ENCODE measurements around the gene QSER1. TPM values are rescaled to one million over a fixed set of nuclear protein-coding genes. Genes with fewer than 3 reads are reported as not detected.
"Not testable (repeated sequence)": the region's sequence is repeated elsewhere in the genome, so short reads cannot be mapped to it uniquely, and the experiment has no call there.

QSER1 gene
- 52.1 TPM for polyA plus RNA-seq (2013, experiment 1 of 2)
- 47.2 TPM for polyA plus RNA-seq (2013, experiment 2 of 2)

DNA sequence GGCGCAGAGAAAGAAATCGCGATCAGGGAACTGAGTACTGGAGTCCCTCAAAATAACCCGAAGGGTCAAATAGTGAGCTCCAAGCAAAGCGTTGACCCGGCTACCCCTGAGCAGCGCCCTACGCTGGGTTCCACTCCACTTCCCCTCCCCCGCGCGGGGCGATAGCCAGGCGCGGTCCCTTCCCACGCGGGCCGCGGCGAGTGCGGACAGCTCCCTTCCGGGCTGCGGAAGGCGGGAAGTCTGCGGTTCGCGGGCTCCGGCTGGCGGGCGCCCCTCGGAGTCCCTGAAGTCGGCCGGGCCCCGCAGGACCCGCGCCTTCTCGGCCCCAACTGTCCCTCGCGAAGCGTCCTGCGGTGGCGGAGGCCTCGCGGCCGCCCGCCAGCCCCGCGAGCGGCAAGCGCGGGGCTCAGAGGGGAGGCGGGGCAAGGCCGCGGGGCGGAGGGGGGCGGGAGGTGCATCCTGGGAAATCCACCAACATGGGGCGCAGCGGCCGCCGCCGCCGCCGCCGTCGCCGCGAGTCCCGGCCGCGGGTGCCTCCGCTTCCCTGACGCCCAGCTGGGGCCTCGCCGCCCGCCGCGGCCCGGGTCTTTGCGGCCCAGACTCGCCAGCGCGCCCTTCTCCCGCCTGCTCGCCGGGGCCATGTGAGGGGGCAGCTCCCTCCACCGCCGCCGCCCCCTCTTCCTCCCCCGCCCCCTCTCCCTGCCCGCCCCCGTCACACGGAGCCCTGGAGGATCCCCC lies at the start of gene QSER1:
QSER1 (plus strand) TSS at position 457 of the 738 bp plus-strand sequence. CDS start 315 bp downstream, outside the sequence.
- peaks cover 5% of the 10 kb centered on the region; the same call in 1 of the 2 replicates for H3K9me3 ChIP-seq (ENCODE audit: insufficient read depth, low read depth, low read length)
- peak within 1 kb of the TSS; percentile 96 for H3K9ac ChIP-seq (ENCODE audit: low read depth, low read length)
- peaks cover 32% of the 10 kb centered on the region for H3K4me1 ChIP-seq (ENCODE audit: insufficient read depth, low read length)
- WGBS = under 1% methylated on average over 87 of the region's 91 CpGs
- H3K4me3 ChIP-seq (ENCODE audit: low read length) = peak within 1 kb of the TSS; percentile 93
- peaks cover 12% of the 10 kb centered on the region for H3K36me3 ChIP-seq (ENCODE audit: insufficient read depth, low read length)
- H3K27ac ChIP-seq (ENCODE audit: low read depth, low read length) = peak within 1 kb of the TSS; percentile 100
- H3K27me3 ChIP-seq (ENCODE audit: insufficient read depth, low read length) = no peaks in the 10 kb centered on the region

DNA sequence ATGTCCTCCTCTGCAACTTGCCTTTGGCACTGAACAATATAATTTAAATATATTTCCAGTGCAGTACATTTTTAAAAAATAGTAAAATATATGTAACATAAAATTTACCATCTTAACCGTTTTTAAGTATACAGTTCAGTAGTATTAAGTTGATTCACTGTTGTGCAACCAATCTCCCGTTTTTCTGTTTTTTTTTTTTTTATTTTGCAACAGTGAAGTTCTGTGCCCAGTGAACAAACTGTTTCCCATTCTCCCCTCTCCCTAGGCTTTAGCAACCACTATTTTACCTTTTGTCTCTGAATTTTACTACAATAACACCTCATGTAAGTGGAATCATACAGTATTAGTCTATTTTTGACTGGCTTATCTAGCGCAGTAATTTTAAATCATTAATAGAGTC lies 49.1 kb upstream of the QSER1 start:
- no peak overlapping the region for H3K4me3 ChIP-seq (ENCODE audit: low read length)
- no peaks in the 10 kb centered on the region for H3K27me3 ChIP-seq (ENCODE audit: insufficient read depth, low read length)
- no peaks in the 10 kb centered on the region for H3K36me3 ChIP-seq (ENCODE audit: insufficient read depth, low read length)
- H3K9ac ChIP-seq (ENCODE audit: low read depth, low read length) = no peak overlapping the region
- no peaks in the 10 kb centered on the region for H3K9me3 ChIP-seq (ENCODE audit: insufficient read depth, low read depth, low read length)
- H3K27ac ChIP-seq (ENCODE audit: low read depth, low read length) = no peak overlapping the region
- H3K4me1 ChIP-seq (ENCODE audit: insufficient read depth, low read length) = peaks cover 5% of the 10 kb centered on the region; the same call in 1 of the 2 replicates
- 89% methylated on average over 2 of the region's 3 CpGs for WGBS

- Histone ChIP-seq H3K27me3 (ENCODE audit: insufficient read depth, low read length) (no peaks in the 10 kb centered on the region), H3K9ac (ENCODE audit: low read depth, low read length) (no peak overlapping the region), H3K27ac (ENCODE audit: low read depth, low read length) (no peak overlapping the region), H3K9me3 (ENCODE audit: insufficient read depth, low read depth, low read length) (no peaks in the 10 kb centered on the region), H3K4me3 (ENCODE audit: low read length) (no peak overlapping the region), H3K36me3 (ENCODE audit: insufficient read depth, low read length) (no peaks in the 10 kb centered on the region), H3K4me1 (ENCODE audit: insufficient read depth, low read length) (no peaks in the 10 kb centered on the region)
- WGBS = 96% methylated on average over 2 of the region's 2 CpGs
Measured at GRCh38 chr11:32847511-32847910, 45.1 kb upstream of the QSER1 start.

GRCh38 chr11:32849761-32850160 lies 42.9 kb upstream of the QSER1 start:
- Histone ChIP-seq H3K9ac (ENCODE audit: low read depth, low read length) (no peak overlapping the region), H3K9me3 (ENCODE audit: insufficient read depth, low read depth, low read length) (no peaks in the 10 kb centered on the region), H3K4me1 (ENCODE audit: insufficient read depth, low read length) (no peaks in the 10 kb centered on the region), H3K27me3 (ENCODE audit: insufficient read depth, low read length) (no peaks in the 10 kb centered on the region), H3K36me3 (ENCODE audit: insufficient read depth, low read length) (no peaks in the 10 kb centered on the region), H3K4me3 (ENCODE audit: low read length) (no peak overlapping the region), H3K27ac (ENCODE audit: low read depth, low read length) (no peak overlapping the region)
- 87% methylated on average over 1 of the region's 1 CpG for WGBS

DNA sequence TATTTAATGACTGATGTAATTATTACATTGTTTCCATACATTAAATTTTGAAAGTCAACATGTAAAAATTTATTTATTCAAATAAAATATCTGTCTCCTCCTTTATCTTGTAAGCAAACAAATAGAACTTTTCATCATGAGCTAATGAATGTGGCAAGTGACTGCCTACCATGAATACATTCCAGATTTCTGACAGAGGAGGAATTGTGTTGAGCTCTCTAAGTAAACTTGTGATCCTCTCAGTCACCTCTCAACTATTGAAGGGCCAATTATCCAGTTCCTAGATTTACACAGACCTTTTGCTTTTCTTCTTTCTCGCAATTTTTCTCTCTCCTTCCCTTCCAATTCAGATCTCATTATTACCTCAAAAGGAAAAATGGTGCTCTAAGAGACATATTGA lies 41.4 kb upstream of the QSER1 start:
- Histone ChIP-seq H3K4me1 (ENCODE audit: insufficient read depth, low read length) (no peaks in the 10 kb centered on the region), H3K9ac (ENCODE audit: low read depth, low read length) (no peak overlapping the region), H3K27me3 (ENCODE audit: insufficient read depth, low read length) (no peaks in the 10 kb centered on the region), H3K9me3 (ENCODE audit: insufficient read depth, low read depth, low read length) (no peaks in the 10 kb centered on the region), H3K36me3 (ENCODE audit: insufficient read depth, low read length) (no peaks in the 10 kb centered on the region), H3K27ac (ENCODE audit: low read depth, low read length) (no peak overlapping the region), H3K4me3 (ENCODE audit: low read length) (no peak overlapping the region)
- WGBS = 100% methylated on average over 1 of the region's 1 CpG

- WGBS = 64% methylated on average over 4 of the region's 4 CpGs
- no peak overlapping the region for H3K9ac ChIP-seq (ENCODE audit: low read depth, low read length)
- no peaks in the 10 kb centered on the region for H3K4me1 ChIP-seq (ENCODE audit: insufficient read depth, low read length)
- H3K36me3 ChIP-seq (ENCODE audit: insufficient read depth, low read length) = no peaks in the 10 kb centered on the region
- H3K4me3 ChIP-seq (ENCODE audit: low read length) = no peak overlapping the region
- no peaks in the 10 kb centered on the region for H3K27me3 ChIP-seq (ENCODE audit: insufficient read depth, low read length)
- no peaks in the 10 kb centered on the region for H3K9me3 ChIP-seq (ENCODE audit: insufficient read depth, low read depth, low read length)
- no peak overlapping the region for H3K27ac ChIP-seq (ENCODE audit: low read depth, low read length)
Measured at GRCh38 chr11:32852207-32852606, 40.4 kb upstream of the QSER1 start.

- H3K9me3 ChIP-seq (ENCODE audit: insufficient read depth, low read depth, low read length) = no peaks in the 10 kb centered on the region
- H3K27ac ChIP-seq (ENCODE audit: low read depth, low read length) = no peak overlapping the region
- no peaks in the 10 kb centered on the region for H3K27me3 ChIP-seq (ENCODE audit: insufficient read depth, low read length)
- H3K36me3 ChIP-seq (ENCODE audit: insufficient read depth, low read length) = no peaks in the 10 kb centered on the region
- H3K9ac ChIP-seq (ENCODE audit: low read depth, low read length) = no peak overlapping the region
- 81% methylated on average over 1 of the region's 2 CpGs for WGBS
- H3K4me1 ChIP-seq (ENCODE audit: insufficient read depth, low read length) = no peaks in the 10 kb centered on the region
- H3K4me3 ChIP-seq (ENCODE audit: low read length) = no peak overlapping the region
Measured at GRCh38 chr11:32855601-32856000, 37.0 kb upstream of the QSER1 start.

DNA sequence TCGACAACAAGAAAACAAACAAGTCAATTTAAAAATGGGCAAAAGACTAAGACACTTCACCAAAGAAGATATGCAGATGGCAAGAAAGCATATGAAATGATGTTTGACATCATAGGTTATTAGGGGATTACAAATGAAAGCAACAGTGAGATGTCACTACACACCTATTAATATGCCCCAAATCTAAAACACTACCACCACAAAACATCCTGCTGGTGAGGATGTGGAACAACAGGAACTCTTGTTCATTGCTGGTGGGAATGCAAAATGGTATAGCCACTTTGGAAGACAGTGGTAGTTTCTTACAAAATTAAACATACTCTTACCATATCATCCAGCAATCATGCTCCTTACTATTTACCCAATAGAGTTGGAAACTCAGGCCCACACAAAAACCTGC lies 33.9 kb upstream of the QSER1 start:
- no peaks in the 10 kb centered on the region for H3K36me3 ChIP-seq (ENCODE audit: insufficient read depth, low read length)
- no CpG with 5 or more reads among the region's 1 CpG for WGBS

DNA sequence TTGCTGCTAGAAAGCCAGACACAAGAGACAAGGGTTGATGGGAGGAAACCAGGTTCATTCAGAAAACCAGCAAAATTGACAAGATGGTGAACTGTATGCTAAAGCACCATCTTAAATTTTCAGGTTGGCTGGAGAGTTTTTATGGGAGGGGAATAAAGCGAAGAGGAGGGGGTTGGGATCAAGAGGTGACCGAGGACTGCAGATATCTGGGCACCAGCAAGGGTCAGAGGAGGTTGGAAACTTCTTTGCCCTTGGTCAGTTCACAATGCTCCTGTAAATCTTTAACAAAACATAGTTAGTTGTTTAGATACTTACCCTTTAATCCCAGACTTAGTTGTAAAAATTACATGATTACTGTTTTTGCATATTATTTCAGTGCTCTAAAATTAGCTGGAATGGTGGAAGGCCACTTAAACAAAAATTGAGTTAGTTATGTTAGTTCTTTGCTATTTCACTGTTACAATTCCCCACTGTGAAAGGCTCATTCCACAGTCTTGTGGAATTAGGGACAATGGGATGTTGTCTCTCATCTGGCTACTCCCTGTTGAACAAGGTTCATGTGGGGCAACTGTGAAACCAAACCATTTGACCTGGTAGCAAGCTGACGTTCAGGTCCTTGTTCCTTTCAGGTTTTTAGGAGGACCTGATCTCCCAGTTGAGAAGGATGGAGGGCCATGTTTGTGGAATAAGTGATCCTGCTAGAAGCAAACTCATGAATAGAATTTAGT lies 30.6 kb upstream of the QSER1 start:
- 92% methylated on average over 3 of the region's 3 CpGs for WGBS
- H3K9me3 ChIP-seq (ENCODE audit: insufficient read depth, low read depth, low read length) = no peaks in the 10 kb centered on the region

More for the DNA sequence above, 33.9 kb upstream of the QSER1 start:
- no peak overlapping the region for H3K9ac ChIP-seq (ENCODE audit: low read depth, low read length)
- H3K9me3 ChIP-seq (ENCODE audit: insufficient read depth, low read depth, low read length) = no peaks in the 10 kb centered on the region
- H3K4me3 ChIP-seq (ENCODE audit: low read length) = no peak overlapping the region
- no peaks in the 10 kb centered on the region for H3K27me3 ChIP-seq (ENCODE audit: insufficient read depth, low read length)
- H3K4me1 ChIP-seq (ENCODE audit: insufficient read depth, low read length) = no peaks in the 10 kb centered on the region
- H3K27ac ChIP-seq (ENCODE audit: low read depth, low read length) = no peak overlapping the region

DNA sequence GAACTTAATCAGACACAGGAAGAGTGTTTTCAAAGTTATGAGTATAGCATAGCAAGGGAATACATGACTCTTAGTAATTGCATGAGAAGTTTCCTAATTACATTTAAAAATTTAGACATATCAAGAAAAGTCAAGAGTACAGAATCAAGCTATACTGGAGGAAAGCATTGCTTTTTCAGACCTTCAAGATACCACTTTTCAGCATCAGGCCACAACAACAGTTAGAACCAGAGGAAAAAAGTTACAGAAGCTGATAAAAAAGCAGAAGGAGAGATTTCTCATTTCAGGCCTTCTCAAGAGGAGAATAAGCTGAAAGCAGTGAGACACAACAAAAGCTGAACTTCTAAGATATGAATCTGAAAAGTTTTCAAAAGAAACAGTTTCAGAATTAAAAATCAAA lies 28.1 kb upstream of the QSER1 start:
- Histone ChIP-seq H3K9me3 (ENCODE audit: insufficient read depth, low read depth, low read length) (0 out of 2 replicates have a peak, but pooled peaks cover 3% of the 10 kb centered on the region), H3K4me1 (ENCODE audit: insufficient read depth, low read length) (no peaks in the 10 kb centered on the region), H3K36me3 (ENCODE audit: insufficient read depth, low read length) (no peaks in the 10 kb centered on the region), H3K4me3 (ENCODE audit: low read length) (no peak overlapping the region), H3K9ac (ENCODE audit: low read depth, low read length) (no peak overlapping the region), H3K27ac (ENCODE audit: low read depth, low read length) (no peak overlapping the region), H3K27me3 (ENCODE audit: insufficient read depth, low read length) (no peaks in the 10 kb centered on the region)

More for the DNA sequence above, 30.6 kb upstream of the QSER1 start:
- Histone ChIP-seq H3K27ac (ENCODE audit: low read depth, low read length) (no peak overlapping the region), H3K4me3 (ENCODE audit: low read length) (no peak overlapping the region), H3K36me3 (ENCODE audit: insufficient read depth, low read length) (no peaks in the 10 kb centered on the region), H3K27me3 (ENCODE audit: insufficient read depth, low read length) (no peaks in the 10 kb centered on the region), H3K9ac (ENCODE audit: low read depth, low read length) (no peak overlapping the region), H3K4me1 (ENCODE audit: insufficient read depth, low read length) (no peaks in the 10 kb centered on the region)

GRCh38 chr11:32868752-32869151 lies 23.9 kb upstream of the QSER1 start:
- not testable (repeated sequence) for H3K9me3 ChIP-seq (ENCODE audit: insufficient read depth, low read depth, low read length); H3K27me3 ChIP-seq (ENCODE audit: insufficient read depth, low read length); H3K9ac ChIP-seq (ENCODE audit: low read depth, low read length); H3K27ac ChIP-seq (ENCODE audit: low read depth, low read length); H3K4me1 ChIP-seq (ENCODE audit: insufficient read depth, low read length); H3K36me3 ChIP-seq (ENCODE audit: insufficient read depth, low read length); H3K4me3 ChIP-seq (ENCODE audit: low read length)
- WGBS = 46% methylated on average over 2 of the region's 4 CpGs

Data from HUES64 (cell line).